OCI-LY3 (cell line): ENCODE results near the gene SLC35A5.

ENCODE experiments used
- H2AFZ ChIP-seq: fragments of 200-600, 300-600 bp; shearing (Covaris generic); 2 replicates; pipeline ENCODE4 v1.6.0; 2014; ENCODE audit warnings: antibody characterized with exemption, low read depth, low read length
- H3K27ac ChIP-seq: fragments of 200-600, 300-600 bp; sonication (generic); 2 replicates; pipeline ENCODE4 v1.5.1; 2014; ENCODE audit warnings: mild to moderate bottlenecking, low read length, moderate library complexity, mixed read lengths
- H3K27me3 ChIP-seq: fragments of 200-600, 300-600 bp; sonication (generic); 2 replicates; pipeline ENCODE4 v1.6.1; 2014; ENCODE audit warnings: low read depth, low read length, mixed read lengths
- H3K36me3 ChIP-seq: fragments of 200-600, 300-600 bp; sonication (generic); replicated peaks from 2 replicates; pipeline ENCODE3; 2014; ENCODE audit warnings: low read depth, low read length, mixed read lengths
- H3K4me1 ChIP-seq: fragments of 300-600, 200-600 bp; sonication (generic); 2 replicates; pipeline ENCODE4 v1.6.1; 2014; ENCODE audit warnings: low read length, mixed read lengths
- H3K4me2 ChIP-seq: fragments of 200-600, 300-600 bp; sonication (generic); 2 replicates; pipeline ENCODE4 v1.6.1; 2014; ENCODE audit warnings: low read length, mixed read lengths
- H3K4me3 ChIP-seq: fragments of 300-600, 200-600 bp; sonication (generic); 2 replicates; pipeline ENCODE4 v1.5.1; 2014; ENCODE audit warnings: antibody characterized with exemption, mild to moderate bottlenecking, low read length, moderate library complexity
- H3K79me2 ChIP-seq: fragments of 300-600, 200-600 bp; shearing (Covaris generic); 2 replicates; pipeline ENCODE4 v1.6.1; 2014; ENCODE audit warnings: mild to moderate bottlenecking, low read length, mixed read lengths
- H3K9ac ChIP-seq: fragments of 300-600, 200-600 bp; shearing (Covaris generic); 2 replicates; pipeline ENCODE4 v1.6.0; 2014; ENCODE audit warnings: mild to moderate bottlenecking, low read length, moderate library complexity
- H3K9me3 ChIP-seq: fragments of 200-600, 300-600 bp; shearing (Covaris generic); 2 replicates; pipeline ENCODE4 v1.6.1; 2014; ENCODE audit warnings: low read length, mixed read lengths; ENCODE audit not compliant: insufficient read depth
- H4K20me1 ChIP-seq: fragments of 200-600, 300-600 bp; sonication (generic); 2 replicates; pipeline ENCODE4 v1.6.1; 2016; ENCODE audit warnings: low read length, mixed read lengths; ENCODE audit not compliant: insufficient read depth
- EZH2phosphoT487 ChIP-seq: fragments of 200-600 bp; shearing (Covaris generic); IDR thresholded peaks from 2 replicates; pipeline ENCODE4 v1.6.1; 2018; ENCODE audit warnings: antibody characterized with exemption, mixed run types, low read depth
- TF ChIP-seq, protein P1 (sequence below): fragments of 200-600, 300-600 bp; sonication (generic); IDR thresholded peaks from 2 replicates; pipeline ENCODE4 v1.5.1; 2014; ENCODE audit warnings: antibody characterized with exemption, low read length, low read depth

Gene SLC35A5

DNA sequence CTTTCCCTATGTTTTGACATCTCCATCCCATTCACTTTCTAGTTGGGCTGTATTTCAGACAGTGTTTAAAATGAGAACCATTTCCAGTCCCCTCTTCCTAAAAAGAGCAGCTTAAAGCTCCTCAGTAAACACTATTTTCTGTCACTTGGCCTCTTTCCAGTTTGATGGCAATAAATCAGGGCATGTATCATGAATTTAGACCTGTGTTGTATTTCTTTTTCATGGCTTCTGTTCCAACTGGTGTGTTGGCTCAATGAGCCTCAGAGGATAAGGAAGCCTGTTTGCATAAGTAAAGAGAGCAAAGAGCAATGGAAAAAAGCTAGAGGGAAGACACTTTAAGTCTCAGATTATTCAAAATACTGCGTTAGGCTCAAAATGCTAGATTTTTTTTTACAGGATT lies 71.9 kb downstream of the SLC35A5 start:
- peaks cover 6% of the 10 kb centered on the region for H3K36me3 ChIP-seq
- H3K9ac ChIP-seq, result no peak overlapping the region
- no peak overlapping the region for H3K27ac ChIP-seq
- H3K4me1 ChIP-seq, result peaks cover 74% of the 10 kb centered on the region
- no peaks in the 10 kb centered on the region for H4K20me1 ChIP-seq
- H3K27me3 ChIP-seq, result no peaks in the 10 kb centered on the region
- H3K4me2 ChIP-seq, result no peak overlapping the region
- no peak overlapping the region for H3K4me3 ChIP-seq
- H3K79me2 ChIP-seq, result no peaks in the 10 kb centered on the region
- TF ChIP-seq EZH2phosphoT487, result no peak
- TF ChIP-seq, protein P1, sequence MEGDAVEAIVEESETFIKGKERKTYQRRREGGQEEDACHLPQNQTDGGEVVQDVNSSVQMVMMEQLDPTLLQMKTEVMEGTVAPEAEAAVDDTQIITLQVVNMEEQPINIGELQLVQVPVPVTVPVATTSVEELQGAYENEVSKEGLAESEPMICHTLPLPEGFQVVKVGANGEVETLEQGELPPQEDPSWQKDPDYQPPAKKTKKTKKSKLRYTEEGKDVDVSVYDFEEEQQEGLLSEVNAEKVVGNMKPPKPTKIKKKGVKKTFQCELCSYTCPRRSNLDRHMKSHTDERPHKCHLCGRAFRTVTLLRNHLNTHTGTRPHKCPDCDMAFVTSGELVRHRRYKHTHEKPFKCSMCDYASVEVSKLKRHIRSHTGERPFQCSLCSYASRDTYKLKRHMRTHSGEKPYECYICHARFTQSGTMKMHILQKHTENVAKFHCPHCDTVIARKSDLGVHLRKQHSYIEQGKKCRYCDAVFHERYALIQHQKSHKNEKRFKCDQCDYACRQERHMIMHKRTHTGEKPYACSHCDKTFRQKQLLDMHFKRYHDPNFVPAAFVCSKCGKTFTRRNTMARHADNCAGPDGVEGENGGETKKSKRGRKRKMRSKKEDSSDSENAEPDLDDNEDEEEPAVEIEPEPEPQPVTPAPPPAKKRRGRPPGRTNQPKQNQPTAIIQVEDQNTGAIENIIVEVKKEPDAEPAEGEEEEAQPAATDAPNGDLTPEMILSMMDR, result no peak
- 0 out of 2 replicates have a peak, but pooled peaks cover 7% of the 10 kb centered on the region for H3K9me3 ChIP-seq
- H2AFZ ChIP-seq, result no peak overlapping the region

DNA sequence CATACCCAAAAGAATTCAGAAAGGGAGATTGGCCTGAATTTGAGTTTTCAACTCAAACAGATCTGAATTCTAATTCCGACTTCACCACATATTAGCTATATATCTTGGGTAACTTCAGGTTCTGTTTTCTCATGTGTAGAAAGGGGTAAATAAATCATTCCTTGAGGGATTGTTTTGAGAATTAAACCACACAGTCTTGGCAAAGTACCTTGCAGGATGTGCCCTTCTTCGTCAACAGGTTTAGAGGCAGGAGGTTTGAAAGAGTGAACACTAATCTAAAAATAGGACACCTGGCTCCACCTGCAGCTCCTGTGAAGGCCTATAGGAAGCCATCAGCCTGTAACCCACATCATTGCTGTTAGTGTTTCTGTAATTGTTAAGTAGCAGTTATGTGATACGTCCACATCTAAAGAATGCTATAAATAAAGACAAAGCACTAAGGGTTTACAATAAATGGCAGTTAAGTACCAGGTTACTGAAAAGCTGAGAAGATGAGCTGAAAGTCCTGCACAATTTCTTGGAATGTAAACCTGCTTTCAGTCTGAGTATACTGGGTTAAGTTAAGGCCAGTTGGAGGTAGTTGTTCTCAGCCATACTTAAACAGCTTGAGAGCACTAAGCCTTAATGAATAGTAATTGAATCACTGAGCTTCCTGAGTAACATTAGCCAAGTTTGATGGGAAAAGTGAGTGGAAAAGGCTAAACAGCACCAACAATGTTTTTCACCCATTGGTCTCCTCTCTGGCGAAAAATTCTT lies 73.1 kb downstream of the SLC35A5 start:
- H3K9ac ChIP-seq, result peak overlapping the region; percentile 9; the same call in 1 of the 2 replicates
- peaks cover 6% of the 10 kb centered on the region for H3K36me3 ChIP-seq
- H3K79me2 ChIP-seq, result no peaks in the 10 kb centered on the region
- peak overlapping the region; percentile 54 for H3K4me2 ChIP-seq
- no peaks in the 10 kb centered on the region for H4K20me1 ChIP-seq
- H3K4me1 ChIP-seq, result peaks cover 63% of the 10 kb centered on the region
- 0 out of 2 replicates have a peak, but pooled peaks cover 7% of the 10 kb centered on the region for H3K9me3 ChIP-seq
- H3K27me3 ChIP-seq, result no peaks in the 10 kb centered on the region
- H3K27ac ChIP-seq, result peak overlapping the region; percentile 68
- H3K4me3 ChIP-seq, result peak overlapping the region; percentile 22
- no peak overlapping the region for H2AFZ ChIP-seq
- TF ChIP-seq, protein P1, result peak; percentile 10; the same call in 1 of the 2 replicates
- no peak for TF ChIP-seq EZH2phosphoT487
